ENCODE results near the gene CCDC187.
A peak's percentile ranks its signal among the peaks of the same experiment; 100 is the strongest.

Gene CCDC187

DNA sequence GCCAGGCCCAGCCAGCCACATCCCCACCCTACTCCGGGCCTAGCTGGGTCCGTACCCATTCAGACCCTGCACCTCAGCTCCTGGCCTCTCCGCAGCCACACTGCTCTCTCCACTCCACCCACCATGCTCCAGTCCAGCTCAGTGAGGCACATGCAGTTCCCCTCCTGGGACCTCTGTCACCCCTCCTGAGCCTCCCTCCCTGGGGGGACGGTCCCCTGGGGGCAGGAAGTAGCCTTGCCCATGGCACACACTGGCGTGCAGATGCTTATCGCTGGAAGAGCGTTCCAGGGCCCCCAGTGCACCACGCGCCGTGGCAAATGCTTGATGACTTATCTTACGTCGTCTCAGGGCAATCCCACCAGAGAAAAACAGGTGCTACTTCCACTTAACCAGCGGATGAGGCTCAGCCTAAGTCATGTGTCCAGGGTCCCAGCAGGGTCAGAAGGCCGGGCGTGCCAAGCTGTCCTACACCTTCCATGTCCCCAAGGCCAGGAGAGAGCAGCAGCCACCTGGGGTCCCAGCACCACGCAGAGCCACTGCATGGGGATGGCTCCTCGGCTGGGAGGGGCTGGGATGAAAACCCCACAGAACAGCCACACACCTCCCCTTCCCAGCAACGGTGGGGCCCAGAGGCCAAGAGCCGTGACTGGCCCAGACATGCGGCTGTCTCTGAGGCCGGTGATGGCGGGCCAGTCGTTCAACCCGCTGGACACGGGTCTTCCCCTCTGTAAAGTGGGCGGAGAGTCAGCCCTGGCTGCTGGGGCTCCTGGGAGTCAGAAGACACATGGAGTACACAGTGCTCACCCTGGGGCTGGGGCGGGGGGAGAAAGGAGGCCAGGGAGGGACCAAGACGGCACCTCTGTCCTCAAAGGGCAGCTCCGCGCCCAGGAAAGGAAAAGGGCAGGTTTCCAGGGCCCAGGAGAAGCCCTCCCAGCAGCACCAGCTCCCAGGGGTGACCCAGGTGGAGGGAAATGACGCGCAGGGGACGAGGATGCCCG lies 2.6 kb upstream of the CCDC187 start:
- no peak overlapping the region for H3K4me3 ChIP-seq (ENCODE audit: low read depth in 1 of 2, low read length in 2 of 2)
- H3K9ac ChIP-seq (ENCODE audit: low read depth, low read length), result no peak overlapping the region
- DNase-seq, result peak; percentile 31
- ATAC-seq (ENCODE audit: insufficient read depth, low read depth), result peak; percentile 48
- H2AFZ ChIP-seq (ENCODE audit: low read depth, low read length), result no peak overlapping the region
- no peaks in the 10 kb centered on the region for H3K36me3 ChIP-seq (ENCODE audit: insufficient read depth, low read length)
- H3K4me1 ChIP-seq (ENCODE audit: insufficient read depth, low read length), result no peaks in the 10 kb centered on the region; the same call in 1 of the 2 replicates
- no peaks in the 10 kb centered on the region for H3K9me3 ChIP-seq (ENCODE audit: insufficient read depth, low read length, severe bottlenecking)
- H4K20me1 ChIP-seq (ENCODE audit: insufficient read depth, low read length), result peaks cover 8% of the 10 kb centered on the region; the same call in 1 of the 2 replicates
- no peaks in the 10 kb centered on the region for H3K79me2 ChIP-seq (ENCODE audit: insufficient read depth, low read length)
- H3K27me3 ChIP-seq (ENCODE audit: insufficient read depth, low read length, poor library complexity), result no peaks in the 10 kb centered on the region
- no peak overlapping the region for H3K27ac ChIP-seq (ENCODE audit: low read length)
- TF ChIP-seq EZH2 (IDR thresholded peaks at IDR 0.05; ENCODE audit: borderline replicate concordance, low read depth, low read length, severe bottlenecking), result no peak
- TF ChIP-seq, protein P1, sequence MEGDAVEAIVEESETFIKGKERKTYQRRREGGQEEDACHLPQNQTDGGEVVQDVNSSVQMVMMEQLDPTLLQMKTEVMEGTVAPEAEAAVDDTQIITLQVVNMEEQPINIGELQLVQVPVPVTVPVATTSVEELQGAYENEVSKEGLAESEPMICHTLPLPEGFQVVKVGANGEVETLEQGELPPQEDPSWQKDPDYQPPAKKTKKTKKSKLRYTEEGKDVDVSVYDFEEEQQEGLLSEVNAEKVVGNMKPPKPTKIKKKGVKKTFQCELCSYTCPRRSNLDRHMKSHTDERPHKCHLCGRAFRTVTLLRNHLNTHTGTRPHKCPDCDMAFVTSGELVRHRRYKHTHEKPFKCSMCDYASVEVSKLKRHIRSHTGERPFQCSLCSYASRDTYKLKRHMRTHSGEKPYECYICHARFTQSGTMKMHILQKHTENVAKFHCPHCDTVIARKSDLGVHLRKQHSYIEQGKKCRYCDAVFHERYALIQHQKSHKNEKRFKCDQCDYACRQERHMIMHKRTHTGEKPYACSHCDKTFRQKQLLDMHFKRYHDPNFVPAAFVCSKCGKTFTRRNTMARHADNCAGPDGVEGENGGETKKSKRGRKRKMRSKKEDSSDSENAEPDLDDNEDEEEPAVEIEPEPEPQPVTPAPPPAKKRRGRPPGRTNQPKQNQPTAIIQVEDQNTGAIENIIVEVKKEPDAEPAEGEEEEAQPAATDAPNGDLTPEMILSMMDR (IDR thresholded peaks at IDR 0.05; ENCODE audit: borderline replicate concordance, extremely low read depth, low read length, poor library complexity, severe bottlenecking), result no peak
- no peak overlapping the region for H3K4me2 ChIP-seq (ENCODE audit: insufficient read depth, low read length)

DNA sequence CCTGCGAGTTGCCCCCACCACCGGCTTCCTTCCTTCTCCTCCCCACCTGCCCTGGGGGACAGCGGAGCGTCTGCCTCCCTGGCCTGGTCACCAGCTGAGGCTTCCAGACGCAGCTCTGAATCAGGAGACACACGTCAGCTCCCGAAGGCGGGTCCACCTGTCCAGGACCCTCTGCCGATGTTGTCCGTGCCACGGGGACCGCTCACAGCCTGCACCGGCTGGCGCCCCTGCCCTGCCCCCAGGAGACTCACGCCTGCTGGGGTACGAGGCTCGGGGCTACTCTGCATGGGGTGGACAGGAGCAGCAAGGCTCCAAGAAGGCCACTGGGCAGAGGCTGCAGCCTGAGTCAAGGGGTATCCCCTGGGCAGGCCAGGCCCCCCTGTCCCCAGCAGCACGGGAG lies 1.9 kb upstream of the CCDC187 start:
- no peak overlapping the region for H3K9ac ChIP-seq (ENCODE audit: low read depth, low read length)
- H3K27me3 ChIP-seq (ENCODE audit: insufficient read depth, low read length, poor library complexity), result no peaks in the 10 kb centered on the region
- H3K79me2 ChIP-seq (ENCODE audit: insufficient read depth, low read length), result no peaks in the 10 kb centered on the region
- no peak overlapping the region for H3K27ac ChIP-seq (ENCODE audit: low read length)
- peaks cover 8% of the 10 kb centered on the region; the same call in 1 of the 2 replicates for H4K20me1 ChIP-seq (ENCODE audit: insufficient read depth, low read length)
- H3K4me1 ChIP-seq (ENCODE audit: insufficient read depth, low read length), result no peaks in the 10 kb centered on the region; the same call in 1 of the 2 replicates
- TF ChIP-seq, protein P1 (IDR thresholded peaks at IDR 0.05; ENCODE audit: borderline replicate concordance, extremely low read depth, low read length, poor library complexity, severe bottlenecking), result no peak
- no peak for TF ChIP-seq EZH2 (IDR thresholded peaks at IDR 0.05; ENCODE audit: borderline replicate concordance, low read depth, low read length, severe bottlenecking)
- DNase-seq, result no peak
- no peak overlapping the region for H3K4me2 ChIP-seq (ENCODE audit: insufficient read depth, low read length)
- no peak for ATAC-seq (ENCODE audit: insufficient read depth, low read depth)
- H3K36me3 ChIP-seq (ENCODE audit: insufficient read depth, low read length), result no peaks in the 10 kb centered on the region
- H2AFZ ChIP-seq (ENCODE audit: low read depth, low read length), result no peak overlapping the region
- H3K4me3 ChIP-seq (ENCODE audit: low read depth in 1 of 2, low read length in 2 of 2), result no peak overlapping the region
- H3K9me3 ChIP-seq (ENCODE audit: insufficient read depth, low read length, severe bottlenecking), result no peaks in the 10 kb centered on the region

DNA sequence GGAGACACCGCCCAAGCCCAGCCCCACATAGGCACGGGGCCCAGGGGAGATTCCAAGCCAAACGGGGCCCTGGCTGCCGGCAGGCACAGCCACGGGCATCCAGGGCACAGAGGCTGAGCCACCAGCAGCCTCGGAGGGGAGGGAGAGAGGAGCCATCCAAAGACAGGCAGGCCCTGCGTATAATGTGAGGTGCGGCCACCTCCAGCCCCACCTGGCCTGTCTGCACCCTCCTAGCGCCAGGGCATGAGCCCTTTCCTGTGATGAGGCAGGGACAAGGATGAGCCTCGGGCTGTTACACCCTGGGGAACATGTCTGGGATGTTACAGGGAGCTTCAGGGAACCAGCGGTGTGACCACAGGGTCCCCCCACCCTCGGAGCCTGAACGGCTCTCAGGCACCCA lies 1.1 kb upstream of the CCDC187 start:
- H3K9me3 ChIP-seq (ENCODE audit: insufficient read depth, low read length, severe bottlenecking), result no peaks in the 10 kb centered on the region
- TF ChIP-seq, protein P1 (IDR thresholded peaks at IDR 0.05; ENCODE audit: borderline replicate concordance, extremely low read depth, low read length, poor library complexity, severe bottlenecking), result no peak
- no peak for TF ChIP-seq EZH2 (IDR thresholded peaks at IDR 0.05; ENCODE audit: borderline replicate concordance, low read depth, low read length, severe bottlenecking)
- no peak for ATAC-seq (ENCODE audit: insufficient read depth, low read depth)

More for the DNA sequence above, 1.1 kb upstream of the CCDC187 start:
- no peak overlapping the region for H2AFZ ChIP-seq (ENCODE audit: low read depth, low read length)
- no peak for DNase-seq
- no peak overlapping the region for H3K4me3 ChIP-seq (ENCODE audit: low read depth in 1 of 2, low read length in 2 of 2)
- H3K9ac ChIP-seq (ENCODE audit: low read depth, low read length), result no peak overlapping the region
- no peak overlapping the region for H3K27ac ChIP-seq (ENCODE audit: low read length)
- peaks cover 8% of the 10 kb centered on the region; the same call in 1 of the 2 replicates for H4K20me1 ChIP-seq (ENCODE audit: insufficient read depth, low read length)
- no peaks in the 10 kb centered on the region for H3K36me3 ChIP-seq (ENCODE audit: insufficient read depth, low read length)
- no peaks in the 10 kb centered on the region for H3K27me3 ChIP-seq (ENCODE audit: insufficient read depth, low read length, poor library complexity)
- no peaks in the 10 kb centered on the region for H3K79me2 ChIP-seq (ENCODE audit: insufficient read depth, low read length)
- H3K4me2 ChIP-seq (ENCODE audit: insufficient read depth, low read length), result no peak overlapping the region
- no peaks in the 10 kb centered on the region; the same call in 1 of the 2 replicates for H3K4me1 ChIP-seq (ENCODE audit: insufficient read depth, low read length)
